GM08714 (cell line): ENCODE results near the gene NOM1.

Source experiments
- H3K4me3 ChIP-seq: fragments of 200-500 bp; sonication (Bioruptor generic); 2 replicates; pipeline ENCODE4 v1.5.1; 2014; ENCODE audit warnings: mild to moderate bottlenecking, low read length, inconsistent platforms
- ZNF274 ChIP-seq: IDR thresholded peaks from 2 replicates; pipeline ENCODE4 v1.6.1; 2012; ENCODE audit warnings: mild to moderate bottlenecking, low read depth, low read length

The NOM1 gene

DNA sequence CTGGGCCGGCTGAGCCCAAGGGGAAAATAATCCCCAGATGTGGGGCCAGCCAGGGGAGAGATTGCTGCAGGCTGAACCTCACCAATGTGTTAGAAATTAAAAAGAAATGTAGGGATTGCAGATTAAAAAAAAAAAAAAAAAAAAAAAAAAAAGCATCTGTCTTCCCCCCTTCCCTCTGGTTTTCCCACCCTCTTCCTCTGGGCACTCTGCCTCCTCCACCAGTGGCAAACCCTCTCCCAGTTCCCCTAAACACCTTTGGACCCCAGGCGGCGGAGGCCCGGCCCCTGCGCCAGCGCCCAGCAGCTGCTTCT is 53.9 kb downstream of the NOM1 start:
- no peak overlapping the region; the same call in 1 of the 2 replicates for H3K4me3 ChIP-seq
- TF ChIP-seq ZNF274, result no peak

DNA sequence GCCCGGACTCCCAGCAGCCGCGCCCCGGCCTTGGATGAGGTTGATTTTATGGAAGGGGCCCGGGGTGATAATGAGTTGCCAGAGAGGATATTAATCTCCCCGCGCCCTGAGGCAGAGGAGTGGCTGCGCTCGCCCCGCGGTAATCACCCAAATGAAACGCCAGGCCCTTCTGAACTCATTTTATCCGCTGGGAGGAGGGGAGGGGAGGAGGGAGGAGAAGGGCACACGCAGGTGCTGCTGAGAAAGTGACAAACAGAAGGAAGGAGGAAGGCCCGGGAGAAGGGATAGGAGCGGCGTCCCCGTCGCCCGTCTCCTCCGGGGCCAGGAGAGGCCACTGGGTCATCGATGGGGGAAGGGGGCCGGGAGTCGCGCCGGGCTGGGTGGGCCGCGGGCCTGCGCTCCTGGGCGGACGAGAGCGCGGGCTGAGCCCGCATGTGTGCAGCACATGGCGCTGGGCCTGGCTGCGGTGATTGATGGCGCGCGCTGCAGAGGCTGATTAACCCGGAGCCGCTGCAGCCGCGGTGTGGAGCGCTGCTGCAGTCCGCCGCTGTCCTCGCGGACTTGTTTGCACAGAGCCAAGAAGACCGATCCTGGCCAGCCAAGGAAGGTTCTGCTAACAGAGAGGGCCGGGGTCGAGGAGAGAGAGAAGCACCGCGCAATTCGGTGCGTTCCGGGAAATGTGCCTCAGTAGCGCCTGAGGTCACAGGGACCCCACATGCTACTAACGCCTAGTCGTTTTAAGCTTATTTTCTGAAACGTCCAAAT is 54.4 kb downstream of the NOM1 start:
- no peak overlapping the region; the same call in 1 of the 2 replicates for H3K4me3 ChIP-seq
- no peak for TF ChIP-seq ZNF274

DNA sequence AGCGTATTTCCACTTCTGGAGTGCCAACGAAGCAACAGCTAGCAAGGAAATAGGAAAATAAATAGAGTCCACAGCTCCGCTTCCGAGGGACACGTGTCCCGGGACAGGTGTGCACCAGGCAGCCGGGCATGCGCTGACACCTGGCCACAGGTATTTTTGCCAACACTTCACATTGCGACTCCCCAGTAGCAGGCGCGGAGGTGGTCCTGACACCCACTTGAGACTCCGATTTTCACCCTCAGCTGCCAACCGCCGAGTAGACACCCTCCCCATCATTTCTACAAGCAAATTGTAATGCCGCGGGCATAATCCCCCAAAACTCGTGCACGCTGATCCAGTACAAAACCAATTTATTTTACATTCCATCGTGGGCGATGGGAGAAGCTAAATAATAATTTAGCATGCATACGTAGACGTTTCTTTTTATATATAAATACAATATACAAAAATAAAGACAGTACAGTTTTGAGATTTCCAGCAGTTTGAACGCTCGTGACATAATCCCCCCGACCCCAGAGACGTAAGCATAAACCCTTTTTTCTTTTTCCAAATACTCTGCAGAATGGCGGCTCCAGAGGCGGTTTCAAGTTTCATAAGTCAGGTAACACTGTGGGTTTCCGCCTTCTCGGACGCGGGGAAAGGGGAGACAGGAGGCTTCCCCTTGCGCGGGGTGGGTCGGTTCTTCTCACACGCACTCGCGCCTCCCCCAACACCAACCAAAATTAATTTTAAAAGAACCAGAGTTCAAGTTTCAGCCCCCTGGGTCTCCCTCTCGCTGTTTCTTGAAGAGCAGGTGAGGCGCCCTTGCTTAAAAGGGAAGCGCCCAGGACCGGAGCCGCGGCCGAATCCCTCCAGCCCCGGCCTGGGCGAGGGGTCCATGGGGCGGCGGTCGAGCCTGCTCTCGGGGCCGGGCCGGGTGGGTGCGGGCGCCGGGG is 55.3 kb downstream of the NOM1 start:
- peak overlapping the region; percentile 8; the same call in 1 of the 2 replicates for H3K4me3 ChIP-seq
- TF ChIP-seq ZNF274, result no peak

DNA sequence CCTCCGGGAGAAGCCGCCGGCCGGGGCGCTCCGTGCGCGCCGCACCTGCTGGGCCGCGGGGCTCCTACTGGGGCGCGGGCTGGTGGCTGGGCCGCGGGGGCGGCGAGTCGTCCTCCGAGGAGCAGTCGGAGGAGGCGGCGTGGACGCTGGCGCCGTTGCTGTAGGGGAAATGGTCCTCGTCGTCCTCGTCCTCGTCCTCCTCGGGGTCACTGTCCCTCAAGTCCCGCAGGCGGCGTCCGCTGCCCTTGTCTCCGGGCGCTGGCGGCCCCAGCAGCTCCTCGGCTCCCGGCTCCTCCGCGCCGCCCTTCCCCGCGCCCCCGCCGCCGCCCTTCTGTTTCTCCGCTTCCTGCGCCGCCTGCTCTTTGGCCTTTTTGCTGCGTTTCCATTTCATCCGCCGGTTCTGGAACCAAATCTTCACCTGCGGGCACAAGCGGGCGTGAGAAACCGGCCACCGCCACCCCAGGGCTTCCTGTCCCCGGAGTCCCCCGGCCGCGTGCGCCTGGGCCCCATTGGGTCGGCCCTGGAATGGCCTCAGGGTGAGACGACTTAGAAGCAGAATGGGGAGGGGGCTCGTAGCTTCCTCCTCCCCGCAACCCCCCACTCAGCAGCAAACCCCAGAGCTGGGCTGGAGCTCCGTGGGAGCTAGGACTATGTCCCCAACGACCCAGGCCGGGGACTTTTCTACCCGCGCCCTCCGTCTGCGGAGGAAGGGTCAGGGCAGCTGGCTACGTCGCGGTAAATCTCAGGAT is 56.1 kb downstream of the NOM1 start:
- no peak for TF ChIP-seq ZNF274
- H3K4me3 ChIP-seq, result peak overlapping the region; percentile 8; the same call in 1 of the 2 replicates

DNA sequence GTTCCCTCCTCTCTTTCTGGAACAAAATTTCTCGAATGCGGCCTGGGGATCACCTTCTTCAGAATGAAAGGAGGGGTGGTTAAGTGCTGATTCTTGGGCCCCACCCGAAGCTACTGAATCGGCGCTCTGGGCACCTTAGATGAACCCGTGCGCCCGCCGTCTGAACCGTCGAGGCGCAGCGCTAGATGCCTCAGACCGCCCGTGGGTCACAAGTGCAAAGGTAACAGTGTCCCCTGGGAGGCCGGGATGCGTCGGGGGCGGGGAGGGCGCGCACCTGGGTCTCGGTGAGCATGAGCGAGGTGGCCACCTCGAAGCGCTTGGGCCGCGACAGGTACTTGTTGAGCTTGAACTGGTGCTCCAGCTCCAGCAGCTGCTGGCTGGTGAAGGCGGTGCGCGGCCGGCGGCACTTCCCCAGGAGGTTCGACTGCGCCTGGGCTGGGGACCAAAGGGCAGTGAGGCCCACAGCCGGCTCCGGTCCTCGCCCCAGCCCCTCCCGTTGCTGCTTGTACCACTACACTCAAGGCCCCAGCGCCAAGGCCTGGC is 56.8 kb downstream of the NOM1 start:
- TF ChIP-seq ZNF274, result no peak
- peak overlapping the region; percentile 70; the same call in 1 of the 2 replicates for H3K4me3 ChIP-seq

DNA sequence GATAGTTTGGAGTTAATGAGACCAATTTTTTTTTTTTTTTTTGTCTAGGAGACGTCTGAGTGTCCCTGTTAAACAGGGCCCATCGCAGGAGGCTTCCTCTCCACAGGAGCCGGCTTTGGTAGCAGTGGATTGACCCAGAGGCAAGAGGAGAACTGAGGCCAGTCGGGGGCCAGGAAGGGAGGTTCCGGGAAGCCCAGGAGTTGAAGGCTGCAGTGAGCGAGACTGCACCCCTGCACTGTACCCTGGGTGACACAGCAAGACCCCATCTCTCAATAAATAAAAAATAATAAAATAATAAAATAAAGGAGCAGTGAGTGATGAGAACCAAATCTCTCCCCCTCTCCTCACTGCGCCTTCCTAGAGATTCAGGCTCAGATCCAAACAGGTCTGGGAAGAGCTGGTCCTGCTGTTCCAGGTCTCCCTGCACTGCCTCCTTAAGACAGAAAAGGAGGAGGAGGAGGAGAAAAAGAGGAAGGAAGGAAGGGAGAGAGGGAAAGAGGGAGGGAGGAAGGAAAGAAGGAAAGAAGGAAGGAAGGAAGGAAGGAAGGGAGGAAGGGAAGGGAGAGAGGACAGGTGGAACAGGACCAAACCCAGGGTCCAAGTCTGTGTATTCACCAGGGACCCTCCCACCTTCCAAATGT is 57.4 kb downstream of the NOM1 start:
- peak overlapping the region; percentile 70; the same call in 1 of the 2 replicates for H3K4me3 ChIP-seq
- no peak for TF ChIP-seq ZNF274

DNA sequence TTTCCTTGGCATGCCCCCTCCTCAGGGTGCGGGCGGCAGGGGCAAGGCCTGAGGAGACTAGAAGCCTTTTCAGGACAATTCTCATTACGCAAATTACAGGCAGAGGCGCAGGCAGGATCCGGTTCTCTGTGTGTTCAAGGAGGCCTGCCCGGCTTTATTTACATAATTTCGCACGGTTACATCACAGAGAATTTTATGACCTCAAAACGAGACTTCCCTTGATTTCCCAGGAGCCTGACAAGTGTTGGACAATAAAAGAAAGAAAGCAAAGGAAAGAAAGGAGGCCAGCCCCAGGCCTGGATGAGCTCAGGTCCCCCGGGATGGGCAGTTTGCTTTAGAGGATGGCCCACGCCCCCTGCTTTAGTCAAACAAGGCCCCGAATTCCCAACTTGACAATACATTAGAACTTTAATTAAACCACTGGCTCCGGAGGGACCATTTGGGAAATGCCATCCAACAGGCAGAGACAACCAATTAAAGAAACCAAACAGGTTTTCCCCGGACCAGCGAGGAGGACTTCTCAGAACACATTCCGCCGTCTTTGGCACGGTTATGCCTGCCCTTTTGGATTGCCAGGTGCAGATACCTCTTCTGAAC is 58.1 kb downstream of the NOM1 start:
- TF ChIP-seq ZNF274, result no peak
- H3K4me3 ChIP-seq, result peak overlapping the region; percentile 70; the same call in 1 of the 2 replicates

DNA sequence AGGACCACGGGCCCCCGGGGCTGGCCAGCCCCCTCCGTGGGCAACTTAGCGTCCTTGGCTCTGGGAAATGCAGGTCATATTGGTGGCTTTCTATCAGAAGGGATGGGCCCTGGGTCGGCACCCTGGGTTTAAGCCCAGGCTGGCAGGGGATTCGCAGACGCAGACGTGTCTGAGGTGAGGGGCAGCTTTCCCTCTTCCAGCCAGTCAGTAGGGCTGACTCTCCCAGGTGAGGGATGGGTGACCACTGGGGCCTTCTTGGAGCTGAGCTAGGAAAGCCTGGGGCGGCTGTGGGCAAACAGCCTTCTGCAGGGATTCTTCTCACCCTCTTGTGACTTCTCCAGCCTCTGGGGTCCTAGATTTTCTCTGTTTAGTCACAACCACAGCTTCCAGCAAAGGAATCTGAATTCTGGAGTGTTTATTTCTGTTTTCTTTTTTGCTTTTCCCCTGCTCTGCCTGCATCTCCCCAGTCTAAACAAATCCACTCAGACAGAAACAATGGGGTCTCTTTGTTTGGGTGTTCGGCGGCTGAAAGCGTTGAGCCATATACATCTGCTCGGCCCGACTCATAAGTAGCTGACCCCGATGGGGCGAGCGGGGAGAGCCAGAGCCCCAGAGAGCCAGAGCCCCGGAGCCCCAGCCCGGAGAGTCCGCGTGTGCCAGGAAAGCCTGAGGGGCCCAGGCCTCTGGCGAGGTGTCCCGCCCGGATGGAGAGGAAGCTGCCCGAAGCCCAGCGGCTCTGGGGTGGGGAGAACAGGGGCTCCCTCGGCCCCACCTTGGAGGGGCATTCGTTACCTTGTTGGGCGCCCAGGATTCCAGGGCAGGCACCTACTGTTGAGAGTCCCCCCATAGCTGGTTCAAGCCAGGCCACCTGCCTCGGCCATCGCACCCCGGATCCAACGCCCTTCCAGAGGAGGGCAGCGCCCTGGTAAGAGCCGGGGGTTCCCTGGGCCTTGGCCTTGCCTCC is 59.0 kb downstream of the NOM1 start:
- peak overlapping the region; percentile 70 for H3K4me3 ChIP-seq
- TF ChIP-seq ZNF274, result no peak

DNA sequence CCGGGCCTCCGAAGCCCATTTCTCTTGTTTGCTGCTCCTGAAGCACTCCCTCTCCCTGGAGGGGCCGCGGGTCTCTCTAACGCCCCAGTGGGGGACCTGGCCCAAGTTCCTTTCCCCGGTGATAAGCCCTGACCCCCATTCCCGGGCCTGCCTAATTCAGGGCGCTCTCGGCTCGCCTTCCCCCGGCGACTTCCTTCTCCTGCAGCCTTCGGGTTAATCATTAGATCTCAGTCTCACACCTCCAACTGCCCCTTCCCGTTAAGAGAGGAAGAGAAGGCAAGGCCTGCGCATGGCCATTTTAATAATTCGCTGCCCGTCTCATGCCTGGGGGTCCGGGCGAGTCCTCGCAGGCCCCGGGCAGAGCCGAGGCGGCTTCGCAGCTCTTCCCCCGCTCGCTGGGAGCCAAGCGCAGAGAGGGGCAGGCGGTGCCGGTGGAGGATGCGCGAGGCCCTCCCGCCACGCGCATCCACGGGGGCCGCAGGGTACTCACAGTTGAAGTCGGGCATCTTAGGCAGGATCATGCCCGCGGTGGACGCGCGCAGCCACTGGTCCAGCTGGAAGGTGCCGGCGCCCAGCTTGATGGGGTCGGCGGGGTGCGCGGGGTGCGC is 59.8 kb downstream of the NOM1 start:
- peak overlapping the region; percentile 70 for H3K4me3 ChIP-seq

DNA sequence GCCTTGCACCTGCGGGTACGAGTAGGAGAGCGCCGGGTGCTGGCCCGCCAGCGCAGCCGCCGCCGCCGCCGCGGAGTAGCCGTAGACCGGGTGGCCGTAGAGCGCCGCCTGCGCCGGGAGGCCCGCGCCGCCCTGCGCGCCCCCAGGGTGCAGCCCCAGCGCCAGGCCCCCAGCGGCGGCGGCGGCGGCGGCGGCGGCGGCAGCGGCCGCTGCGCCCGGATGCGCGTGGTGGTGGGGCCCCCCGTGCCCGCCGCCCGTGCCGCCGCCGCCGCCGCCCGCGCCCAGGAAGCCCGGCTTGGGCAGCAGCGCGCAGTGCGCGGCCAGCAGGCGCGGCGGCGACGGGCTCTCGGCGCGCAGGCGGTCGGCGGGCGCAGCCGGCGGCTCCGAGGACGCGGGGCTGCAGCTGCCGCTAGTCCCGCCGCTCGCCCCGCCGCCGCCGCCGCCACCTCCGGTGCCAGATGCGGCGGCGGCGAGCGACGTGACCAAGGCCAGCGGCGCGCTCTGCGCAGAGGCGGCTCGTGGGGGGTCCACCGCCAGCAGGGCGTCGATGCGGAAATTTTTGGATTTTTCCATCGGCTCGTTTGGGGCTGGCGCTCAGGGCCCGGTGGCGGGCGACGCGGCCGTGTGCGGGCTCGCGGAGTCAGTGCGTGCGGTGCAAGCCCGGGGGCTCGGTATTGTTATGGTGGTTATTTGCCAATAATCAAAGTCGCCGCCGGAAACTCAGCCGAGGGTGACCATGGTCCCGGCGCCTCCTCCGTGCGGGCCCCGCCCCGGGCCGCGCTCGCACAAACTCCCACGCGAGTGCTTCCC is 60.5 kb downstream of the NOM1 start:
- peak overlapping the region; percentile 83 for H3K4me3 ChIP-seq
- TF ChIP-seq ZNF274, result no peak

More for the DNA sequence above, 59.8 kb downstream of the NOM1 start:
- TF ChIP-seq ZNF274, result no peak
